ENCODE measurements around the gene CDKAL1.
A peak's percentile ranks its signal among the peaks of the same experiment; 100 is the strongest.

The CDKAL1 gene

GRCh38 chr6:21199262-21199661 is 665.0 kb downstream of the CDKAL1 start:
- no peak for DNase-seq

GRCh38 chr6:21200134-21200870 is 666.0 kb downstream of the CDKAL1 start:
- peak; percentile 26 for DNase-seq

- peak; percentile 72 for DNase-seq
Measured at GRCh38 chr6:21201187-21201586, 666.9 kb downstream of the CDKAL1 start.

DNA sequence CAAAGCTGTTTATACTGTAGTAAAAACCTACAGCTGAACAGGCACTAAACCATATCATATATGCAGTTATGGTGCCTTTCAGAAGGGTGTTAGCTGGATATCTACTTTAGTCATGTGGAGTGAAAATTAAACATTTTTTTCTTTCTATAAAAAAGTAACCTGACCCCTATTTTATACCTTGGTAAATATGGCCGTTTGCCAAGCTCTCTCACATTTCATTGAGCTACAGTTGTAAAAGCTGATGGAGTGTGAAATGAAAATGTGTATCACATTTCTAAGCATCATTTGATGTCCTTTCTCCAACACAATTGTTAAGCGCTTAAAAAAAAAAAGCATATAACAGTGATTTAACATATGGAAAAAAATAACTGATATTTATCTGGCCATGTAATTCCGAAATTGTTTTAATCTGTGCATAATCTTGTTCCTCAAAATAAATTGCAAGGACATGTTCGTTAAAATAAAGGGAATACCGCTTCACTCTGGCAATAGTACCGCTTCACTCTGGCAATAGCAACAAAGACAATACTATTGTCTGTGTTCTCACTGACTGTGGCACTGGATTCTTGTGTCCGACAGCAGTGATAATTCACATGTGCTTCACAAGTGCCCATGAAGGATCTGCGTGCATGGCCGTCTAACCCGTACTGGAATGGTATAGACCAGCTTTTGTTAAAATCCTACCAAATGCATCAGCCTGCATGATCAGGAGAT is 667.5 kb downstream of the CDKAL1 start:
- peak; percentile 99 for DNase-seq

DNA sequence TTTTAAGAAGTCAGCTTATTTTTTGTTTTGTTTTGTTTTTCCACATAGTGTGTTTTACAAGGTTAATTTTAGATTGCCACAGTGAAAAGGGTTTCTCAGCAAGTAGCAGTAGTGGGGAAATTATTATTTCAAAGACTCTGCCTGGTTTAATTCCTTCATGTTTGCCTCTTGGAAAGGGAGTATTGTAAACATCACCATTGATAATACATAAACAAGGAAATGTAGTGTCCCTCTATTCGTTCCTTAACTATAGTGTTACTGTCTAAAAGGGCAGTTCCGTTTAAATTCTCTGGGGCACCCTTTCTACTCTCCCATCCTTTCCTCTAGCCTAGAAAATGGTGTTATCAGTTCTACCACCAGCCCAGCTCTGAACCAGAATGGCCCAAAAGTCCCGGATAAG is 668.3 kb downstream of the CDKAL1 start:
- DNase-seq: no peak

DNA sequence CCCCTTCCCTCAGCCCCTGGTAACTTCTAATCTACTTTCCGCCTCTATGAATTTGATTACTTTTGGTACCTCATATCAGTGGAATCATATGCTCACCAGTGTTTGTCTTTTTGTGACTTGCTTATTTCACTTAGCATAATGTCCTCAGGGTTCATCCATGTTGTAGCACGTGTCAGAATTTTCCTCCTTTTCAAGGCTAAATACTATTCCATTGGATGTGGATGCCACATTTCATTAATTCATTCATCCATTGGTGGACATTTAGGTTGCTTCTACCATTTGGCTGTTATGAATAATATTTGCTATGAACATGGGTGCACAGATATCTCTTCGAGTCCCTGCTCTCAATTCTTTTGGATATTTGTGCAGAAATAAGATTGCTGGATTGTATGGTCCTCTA is 670.7 kb downstream of the CDKAL1 start:
- no peak for DNase-seq

DNA sequence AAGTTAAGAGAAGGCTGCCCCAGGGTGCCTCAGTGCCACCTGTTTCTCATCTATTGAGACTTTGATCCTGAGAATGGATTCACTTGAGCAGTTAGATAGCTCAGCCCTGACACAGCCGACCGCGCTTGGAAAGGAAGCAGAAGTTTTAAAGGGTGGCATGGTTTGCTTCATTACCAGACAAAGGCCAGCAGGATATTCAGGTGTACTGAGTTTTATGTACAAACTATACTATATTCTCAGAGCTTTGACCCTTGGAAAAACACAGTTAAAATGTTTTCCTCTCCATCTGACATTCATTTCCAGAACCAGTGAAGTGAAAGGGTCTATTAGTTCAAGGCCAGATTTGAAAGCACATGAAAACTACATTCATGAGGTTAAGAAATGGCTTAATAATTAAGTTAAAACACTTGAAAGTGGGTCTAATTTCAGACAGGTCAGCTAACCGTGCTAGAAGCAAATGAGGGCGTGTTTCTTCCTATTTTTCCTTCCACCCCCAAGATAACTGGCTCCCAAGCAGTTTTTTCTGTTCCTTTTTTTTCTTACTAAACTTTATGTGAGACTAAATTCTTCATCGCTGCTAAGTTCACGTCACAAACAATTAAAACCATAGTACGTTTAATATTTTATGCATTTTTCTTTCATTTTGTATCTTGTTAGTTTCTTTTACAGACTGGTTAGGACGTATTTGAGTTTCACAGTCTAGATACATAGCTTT is 674.0 kb downstream of the CDKAL1 start:
- no peak for DNase-seq

GRCh38 chr6:21208796-21209186 is 674.5 kb downstream of the CDKAL1 start:
- peak; percentile 17 for DNase-seq

DNA sequence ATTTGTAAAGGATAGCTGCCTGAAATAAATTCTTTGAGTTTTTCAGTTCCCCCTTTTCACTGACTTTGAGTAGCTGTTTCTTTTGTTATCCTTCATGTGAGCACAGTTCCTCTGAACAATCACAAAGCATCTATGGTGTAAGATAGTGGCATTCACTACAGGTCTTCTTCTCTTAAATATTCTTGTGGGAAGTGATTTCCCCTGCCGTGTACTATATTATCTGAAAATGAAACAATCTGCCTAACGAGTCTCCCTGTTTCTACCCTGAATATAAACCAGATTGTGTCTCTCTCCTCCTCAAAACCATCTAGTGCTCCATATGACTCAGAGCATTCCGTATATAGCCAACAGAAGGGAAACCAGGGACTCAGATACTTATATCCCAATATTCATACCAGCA is 679.2 kb downstream of the CDKAL1 start:
- no peak for DNase-seq

GRCh38 chr6:21214738-21215448 is 680.6 kb downstream of the CDKAL1 start:
- DNase-seq: no peak

DNA sequence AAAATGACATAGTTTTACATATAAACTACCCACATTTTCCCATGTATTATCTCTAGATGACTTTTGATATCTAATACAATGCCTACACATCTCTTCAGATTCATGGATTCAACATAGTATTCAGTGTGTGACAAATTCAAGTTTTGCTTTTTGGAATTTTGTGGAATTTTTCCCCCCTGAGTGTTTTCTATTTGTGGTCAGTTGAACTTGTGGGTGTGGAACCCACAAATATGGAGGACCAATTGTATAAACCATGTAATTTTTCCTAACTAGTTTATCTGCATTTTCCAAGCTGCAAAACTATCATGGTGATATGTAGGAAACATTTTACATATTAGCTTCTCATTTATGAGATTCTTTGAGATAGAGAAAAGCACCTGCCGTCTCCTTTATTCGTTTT is 685.0 kb downstream of the CDKAL1 start:
- DNase-seq: no peak

DNA sequence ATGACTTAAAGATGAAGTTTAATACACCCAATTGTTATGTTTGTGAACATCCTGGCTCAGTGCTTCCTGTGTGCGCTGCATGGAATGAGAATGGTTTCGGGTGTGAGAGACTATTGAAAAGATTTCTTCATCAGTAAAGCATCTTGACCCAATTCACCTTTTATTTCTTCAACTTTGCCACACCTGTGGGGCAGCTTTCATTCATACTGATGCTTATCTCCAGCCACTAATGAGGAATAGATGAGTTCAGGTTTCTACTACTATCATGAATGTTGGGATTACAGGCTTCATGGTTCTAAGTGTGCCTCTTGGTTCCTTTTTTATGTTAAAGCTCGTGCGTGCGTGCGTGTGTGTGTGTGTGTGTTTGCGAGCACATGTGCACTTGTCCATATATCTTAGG is 685.6 kb downstream of the CDKAL1 start:
- no peak for DNase-seq

DNA sequence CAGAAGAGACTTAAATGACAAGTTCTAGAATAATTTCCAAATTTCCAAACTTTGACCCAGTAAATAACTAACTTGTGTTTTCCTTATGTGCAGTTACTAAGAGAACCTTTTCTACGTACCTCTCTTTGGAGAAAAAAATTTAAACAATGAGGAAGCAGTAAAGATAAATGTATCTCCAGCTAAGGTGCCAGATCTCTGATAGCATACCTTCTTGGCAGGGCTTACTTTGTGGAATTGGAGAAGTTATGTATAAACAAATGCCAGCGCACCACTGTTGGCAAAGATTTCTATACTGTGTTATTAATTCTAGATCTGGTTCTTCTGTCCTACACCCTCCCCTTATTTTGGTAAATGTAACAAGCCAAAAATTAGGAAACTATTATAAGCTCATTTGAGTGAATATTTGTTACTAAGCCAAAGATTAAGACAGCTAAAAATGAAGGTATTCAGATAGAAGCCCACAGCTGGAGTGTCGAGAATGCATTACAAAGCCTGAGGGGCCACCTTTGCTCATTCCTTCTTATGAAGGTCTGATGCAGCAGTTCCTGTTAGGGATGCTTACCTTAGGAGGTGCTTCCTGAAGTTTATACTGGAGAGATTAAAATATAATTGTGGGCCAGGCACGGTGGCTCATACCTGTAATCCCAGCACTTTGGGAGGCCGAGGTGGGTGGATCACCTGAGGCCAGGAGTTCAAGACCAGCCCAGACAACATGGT is 686.2 kb downstream of the CDKAL1 start:
- no peak for DNase-seq

DNA sequence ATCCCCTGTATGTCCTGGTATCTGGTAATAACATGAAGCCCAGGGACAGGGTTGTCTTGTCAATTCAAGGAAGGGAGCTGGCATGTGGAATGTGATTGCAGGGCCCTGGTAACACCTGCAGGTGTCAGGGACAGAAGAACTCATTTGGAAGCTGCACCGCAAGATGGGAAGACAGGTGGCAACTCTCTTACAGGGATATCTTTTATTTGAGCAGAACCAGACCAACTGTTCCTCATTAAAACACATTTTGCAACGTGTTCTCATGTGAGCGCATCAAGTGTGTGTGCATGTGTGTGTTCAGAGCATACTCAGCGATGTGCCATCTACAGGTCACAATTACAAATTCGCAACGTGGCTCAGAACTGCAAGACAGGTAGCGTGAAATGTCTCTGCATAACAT is 688.4 kb downstream of the CDKAL1 start:
- no peak for DNase-seq

DNA sequence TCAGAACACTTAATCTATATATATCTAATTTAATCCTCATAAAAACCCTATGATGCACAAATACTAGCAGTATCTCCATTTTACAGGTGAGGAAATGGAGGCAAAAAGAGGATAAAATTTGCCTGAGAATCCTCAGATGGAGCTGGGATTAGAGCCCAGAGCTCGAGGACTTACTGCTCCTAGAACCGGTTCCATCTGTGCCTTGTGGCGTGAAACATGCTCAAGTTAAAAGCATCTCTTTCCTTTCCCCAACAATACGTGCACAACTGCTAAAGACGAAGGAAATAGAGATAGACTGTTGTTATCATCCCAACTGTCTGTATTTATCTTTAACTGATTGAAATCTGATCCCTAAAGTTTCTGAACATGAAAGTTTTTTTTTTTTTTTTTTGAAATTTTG is 691.7 kb downstream of the CDKAL1 start:
- DNase-seq: no peak

- DNase-seq: no peak
Measured at GRCh38 chr6:21227486-21227885, 693.2 kb downstream of the CDKAL1 start.

DNA sequence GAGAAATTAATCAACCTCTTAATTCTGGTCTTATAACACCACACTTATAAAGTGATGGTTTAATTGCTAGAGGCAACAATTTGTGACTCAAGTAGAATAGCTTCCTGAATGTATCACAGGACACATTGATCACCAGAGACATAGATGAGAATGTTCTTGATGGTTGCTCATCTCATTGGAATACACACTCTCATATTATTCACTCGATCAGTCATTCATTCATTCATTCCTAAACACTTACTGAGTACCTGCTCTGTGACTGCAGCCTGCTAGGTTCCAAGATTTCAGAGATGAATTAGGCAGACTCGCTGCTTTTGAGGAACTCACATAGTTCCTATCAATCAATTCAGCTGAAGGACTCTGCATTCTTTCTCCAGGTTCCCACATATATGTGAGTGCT is 694.2 kb downstream of the CDKAL1 start:
- no peak for DNase-seq

- DNase-seq: no peak
Measured at GRCh38 chr6:21228876-21229460, 694.7 kb downstream of the CDKAL1 start.

DNA sequence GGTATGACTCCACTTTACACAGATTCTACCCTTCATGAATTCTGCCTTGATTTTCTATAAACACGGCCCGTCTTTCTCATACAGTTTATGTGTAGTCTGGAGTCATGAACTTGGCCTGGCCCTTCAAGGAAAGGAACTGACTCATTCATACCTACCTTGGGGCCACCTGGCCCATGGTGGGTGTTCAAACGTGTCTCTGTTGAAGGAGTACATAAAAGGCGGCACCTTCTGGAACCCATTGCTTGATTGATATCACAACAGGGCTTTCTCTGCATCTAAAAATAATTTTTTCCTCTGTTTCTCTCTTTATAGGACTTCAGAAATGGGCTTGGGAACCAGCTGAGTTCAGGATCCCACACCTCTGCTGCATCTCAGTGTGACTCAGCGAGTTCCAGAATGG is 696.3 kb downstream of the CDKAL1 start:
- no peak for DNase-seq

DNA sequence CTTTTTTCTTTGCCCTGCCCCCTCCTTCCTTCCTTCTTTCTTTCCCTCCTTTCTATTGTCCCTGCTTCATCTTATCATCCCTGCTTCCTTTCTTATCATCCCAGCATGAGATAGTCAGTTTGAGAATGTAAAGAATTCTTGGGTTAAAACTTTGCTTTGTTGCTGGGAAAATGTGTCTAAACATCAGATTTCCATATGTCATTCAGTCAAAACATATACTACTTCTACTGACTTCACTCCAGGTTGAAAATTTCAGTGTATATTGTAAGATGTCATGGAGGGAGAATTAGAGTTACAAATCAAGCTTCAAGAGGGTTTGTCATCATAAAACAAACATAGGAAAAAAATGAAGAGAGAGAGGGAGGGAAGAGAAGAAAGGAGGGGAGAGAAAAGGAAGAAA is 700.9 kb downstream of the CDKAL1 start:
- DNase-seq: no peak

DNA sequence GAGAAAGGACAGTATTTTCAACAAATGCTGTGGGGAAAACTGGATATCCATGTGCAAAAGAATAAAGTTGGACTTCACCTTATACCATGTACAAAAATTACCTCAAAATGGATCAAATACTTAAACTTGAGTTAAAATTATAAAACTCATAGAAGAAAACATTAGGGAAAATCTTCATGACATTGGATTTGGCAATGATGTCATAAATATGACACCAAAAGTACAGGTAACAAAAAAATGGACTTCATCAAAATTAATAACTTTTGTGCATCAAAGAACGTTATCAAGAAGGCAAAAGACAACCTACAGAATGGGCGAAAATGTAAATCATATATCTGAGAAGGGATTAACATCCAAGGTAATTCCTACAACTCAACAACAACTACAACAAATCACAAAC is 704.0 kb downstream of the CDKAL1 start:
- DNase-seq: no peak

DNA sequence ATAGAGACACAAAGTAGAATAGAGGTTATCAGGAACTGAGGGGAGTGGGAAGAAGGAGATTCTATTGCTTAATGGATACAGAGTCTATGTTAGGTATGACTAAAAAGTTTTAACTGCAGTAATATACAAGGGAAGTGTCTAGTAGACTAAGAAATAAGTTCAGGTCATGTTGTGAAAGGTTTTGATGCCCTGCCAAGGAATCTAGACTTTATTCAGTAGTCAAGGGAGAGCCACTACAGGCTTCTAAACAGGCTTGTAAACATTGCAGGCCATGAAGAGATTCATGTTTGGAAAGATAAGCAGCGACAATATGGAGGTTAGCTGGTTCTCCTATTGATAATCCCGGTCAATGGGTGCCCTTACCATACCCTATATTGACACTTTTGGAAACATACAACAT is 706.5 kb downstream of the CDKAL1 start:
- peak; percentile 3 for DNase-seq

All from NCI-H2029 (cell line).